Lower lobe of right lung (tissue), 2 donors: ENCODE data around the gene FAM181A. TPM values are rescaled to one million over a fixed set of nuclear protein-coding genes. Genes with fewer than 3 reads are reported as not detected.
A peak's percentile ranks its signal among the peaks of the same experiment; 100 is the strongest.

Experiments used
- ATAC-seq, 2 donors: fragments of 200-7000 bp; cut with Tn5 transposase; one replicate each; pipeline ENCODE4 v1.9.1; 2020 to 2022; ENCODE audit warnings: mild to moderate bottlenecking in 2 of 2, moderate library complexity in 2 of 2
- DNase-seq: peaks from one replicate; pipeline ENCODE4 v3.0.0-alpha.2; 2020
- H3K27ac ChIP-seq: fragments of 200-600 bp; one replicate; pipeline ENCODE4 v1.8.0; 2022
- H3K27me3 ChIP-seq: fragments of 200-600 bp; one replicate; pipeline ENCODE4 v1.8.0; 2022; ENCODE audit warnings: low read depth
- H3K36me3 ChIP-seq: fragments of 200-600 bp; one replicate; pipeline ENCODE4 v1.8.0; 2022; ENCODE audit warnings: mild to moderate bottlenecking
- H3K4me1 ChIP-seq: fragments of 200-600 bp; one replicate; pipeline ENCODE4 v1.8.0; 2022
- H3K4me3 ChIP-seq: fragments of 200-600 bp; one replicate; pipeline ENCODE4 v1.8.0; 2022; ENCODE audit warnings: mild to moderate bottlenecking
- H3K9me3 ChIP-seq: fragments of 200-600 bp; one replicate; pipeline ENCODE4 v1.8.0; 2022
- intact Hi-C: fragments of 100-400 bp; cut with DNase I; formaldehyde crosslinking; loops from one replicate; pipeline ENCODE4 v1.11.0; 2022
- total RNA-seq: library from RNA; stranded (reverse); fragmentation: NEBNext Ultra II Directional; extraction: Animal tissue kit (Norgen Biotek cat#: 25700); gene quantifications from one replicate; pipeline ENCODE4 v1.2.1, GENCODE V29; 2021
- TF ChIP-seq, protein P1 (sequence below): fragments of 200-600 bp; IDR thresholded peaks from one replicate; pipeline ENCODE4 v1.8.0; 2022; ENCODE audit warnings: antibody characterized with exemption, mild to moderate bottlenecking
- donor health status: DM: no; HTN: yes; CAD: no; lungs with severe emphysema.

FAM181A gene
- total RNA-seq, 1 donor from 2014 or later: 6.4 TPM

GRCh38 chr14:93969082-93969828 is 42.1 kb downstream of the FAM181A start:
- Histone ChIP-seq H3K27me3 (no peaks in the 10 kb centered on the region), H3K36me3 (no peaks in the 10 kb centered on the region), H3K4me3 (no peak overlapping the region), H3K27ac (no peak overlapping the region), H3K9me3 (no peaks in the 10 kb centered on the region), H3K4me1 (peaks cover 22% of the 10 kb centered on the region)
- intact Hi-C loops: no loop called here
- no peak for DNase-seq
- no peak for ATAC-seq
- TF ChIP-seq, protein P1, sequence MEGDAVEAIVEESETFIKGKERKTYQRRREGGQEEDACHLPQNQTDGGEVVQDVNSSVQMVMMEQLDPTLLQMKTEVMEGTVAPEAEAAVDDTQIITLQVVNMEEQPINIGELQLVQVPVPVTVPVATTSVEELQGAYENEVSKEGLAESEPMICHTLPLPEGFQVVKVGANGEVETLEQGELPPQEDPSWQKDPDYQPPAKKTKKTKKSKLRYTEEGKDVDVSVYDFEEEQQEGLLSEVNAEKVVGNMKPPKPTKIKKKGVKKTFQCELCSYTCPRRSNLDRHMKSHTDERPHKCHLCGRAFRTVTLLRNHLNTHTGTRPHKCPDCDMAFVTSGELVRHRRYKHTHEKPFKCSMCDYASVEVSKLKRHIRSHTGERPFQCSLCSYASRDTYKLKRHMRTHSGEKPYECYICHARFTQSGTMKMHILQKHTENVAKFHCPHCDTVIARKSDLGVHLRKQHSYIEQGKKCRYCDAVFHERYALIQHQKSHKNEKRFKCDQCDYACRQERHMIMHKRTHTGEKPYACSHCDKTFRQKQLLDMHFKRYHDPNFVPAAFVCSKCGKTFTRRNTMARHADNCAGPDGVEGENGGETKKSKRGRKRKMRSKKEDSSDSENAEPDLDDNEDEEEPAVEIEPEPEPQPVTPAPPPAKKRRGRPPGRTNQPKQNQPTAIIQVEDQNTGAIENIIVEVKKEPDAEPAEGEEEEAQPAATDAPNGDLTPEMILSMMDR: no peak

GRCh38 chr14:93970585-93970964 is 43.4 kb downstream of the FAM181A start:
- peak overlapping the region; percentile 49 for H3K4me3 ChIP-seq
- ATAC-seq (peak; percentile 73), DNase-seq (no peak)
- H3K4me1 ChIP-seq: peaks cover 18% of the 10 kb centered on the region
- intact Hi-C loops: no loop called here
- H3K27me3 ChIP-seq: no peaks in the 10 kb centered on the region
- TF ChIP-seq, protein P1: peak; percentile 31
- no peaks in the 10 kb centered on the region for H3K9me3 ChIP-seq
- no peak overlapping the region for H3K27ac ChIP-seq
- no peaks in the 10 kb centered on the region for H3K36me3 ChIP-seq

GRCh38 chr14:93970965-93971634 is 44.0 kb downstream of the FAM181A start:
- no peaks in the 10 kb centered on the region for H3K27me3 ChIP-seq
- TF ChIP-seq, protein P1: no peak
- DNase-seq: peak; percentile 60
- H3K9me3 ChIP-seq: no peaks in the 10 kb centered on the region
- ATAC-seq: peak; percentile 35 to 44
- H3K36me3 ChIP-seq: no peaks in the 10 kb centered on the region
- intact Hi-C loops: no loop called here
- H3K4me3 ChIP-seq: peak overlapping the region; percentile 49
- no peak overlapping the region for H3K27ac ChIP-seq
- H3K4me1 ChIP-seq: peaks cover 13% of the 10 kb centered on the region

- H3K27ac ChIP-seq: no peak overlapping the region
- peaks cover 9% of the 10 kb centered on the region for H3K4me1 ChIP-seq
- intact Hi-C loops: no loop called here
- TF ChIP-seq, protein P1: no peak
- ATAC-seq (no peak), DNase-seq (no peak)
- H3K36me3 ChIP-seq: no peaks in the 10 kb centered on the region
- H3K9me3 ChIP-seq: no peaks in the 10 kb centered on the region
- no peak overlapping the region for H3K4me3 ChIP-seq
- no peaks in the 10 kb centered on the region for H3K27me3 ChIP-seq
Observed at GRCh38 chr14:93971635-93972027, 44.5 kb downstream of the FAM181A start.

DNA sequence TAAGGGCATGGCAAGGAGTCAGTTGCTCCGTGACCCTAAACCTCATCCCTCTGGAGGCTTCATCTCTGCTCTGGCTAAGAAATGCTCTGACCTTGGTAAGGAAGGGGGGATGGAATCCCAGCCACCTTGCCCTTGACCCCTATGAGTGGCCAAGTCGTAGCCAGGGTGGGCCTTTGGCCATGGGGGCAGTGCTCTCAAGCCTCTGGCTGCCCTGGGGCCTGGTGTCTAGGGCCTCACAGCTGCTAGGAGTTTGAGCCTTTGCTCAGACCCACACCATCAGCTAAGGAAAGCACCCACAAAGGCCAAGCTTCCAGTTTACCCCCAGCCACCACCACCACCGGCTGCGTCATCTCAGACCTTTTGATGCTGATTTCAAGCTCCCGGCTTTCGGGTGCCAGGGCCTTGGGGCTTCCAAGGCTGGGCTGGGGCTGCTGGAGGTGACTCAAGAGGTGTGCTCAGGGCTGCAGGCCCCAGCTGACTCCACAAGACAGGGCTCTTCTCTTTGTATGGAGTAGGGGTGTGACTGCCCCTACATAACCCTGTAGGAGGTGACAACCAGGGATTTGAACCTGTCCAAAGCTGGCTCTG is 45.6 kb downstream of the FAM181A start:
- H3K27ac ChIP-seq: no peak overlapping the region
- ATAC-seq (no peak), DNase-seq (peak; percentile 18)
- TF ChIP-seq, protein P1: no peak
- H3K27me3 ChIP-seq: no peaks in the 10 kb centered on the region
- no peak overlapping the region for H3K4me3 ChIP-seq
- intact Hi-C loops: no loop called here
- H3K4me1 ChIP-seq: no peaks in the 10 kb centered on the region
- no peaks in the 10 kb centered on the region for H3K36me3 ChIP-seq
- H3K9me3 ChIP-seq: no peaks in the 10 kb centered on the region
